Common myeloid progenitor, CD34-positive (primary cell): ENCODE data around the gene OPN1SW.

Source experiments
- CTCF ChIA-PET: fragments of 350-600 bp; sonication (Branson Sonifier 250); formaldehyde crosslinking; loops from one replicate; lab custom pipeline; 2021; ENCODE audit warnings: antibody characterized with exemption; lab: Charles Lee
- POLR2A ChIA-PET: fragments of 350-600 bp; sonication (Branson Sonifier 250); formaldehyde crosslinking; loops from one replicate; lab custom pipeline; 2021; ENCODE audit warnings: antibody characterized with exemption; lab: Charles Lee
- DNase-seq, 3 donors: peaks; one replicate each; pipeline versions ENCODE4 v3.0.0 to v3.0.0-alpha.2; 2013
- H3K27ac ChIP-seq, 2 experiments: 1 replicate in 1 of 2; 2 replicates in 1 of 2; pipeline ENCODE4 v1.7.0; 2013; ENCODE audit warnings: inconsistent platforms in 2 of 2, low read length in 2 of 2, mild to moderate bottlenecking in 2 of 2, low read depth in 1 of 2, moderate library complexity in 1 of 2; ENCODE audit not compliant: severe bottlenecking in 2 of 2, insufficient read depth in 1 of 2, poor library complexity in 1 of 2
- H3K27me3 ChIP-seq, 5 experiments: replicated peaks in 2 of 5; 1 replicate in 3 of 5; 2 replicates in 2 of 5; pipeline versions ENCODE4 v1.6.1 to v1.7.0; 2013; ENCODE audit warnings: low read length in 4 of 5, mild to moderate bottlenecking in 2 of 5, moderate library complexity in 2 of 5, inconsistent platforms in 1 of 5; ENCODE audit not compliant: insufficient read depth in 5 of 5, control insufficient read depth in 4 of 5
- H3K36me3 ChIP-seq, 4 experiments: 1 replicate in 2 of 4; 2 replicates in 2 of 4; pipeline versions ENCODE4 v1.6.1 to v1.7.0; 2013; ENCODE audit warnings: low read length in 3 of 4, control low read depth in 1 of 4, mild to moderate bottlenecking in 1 of 4; ENCODE audit not compliant: control insufficient read depth in 4 of 4, insufficient read depth in 4 of 4
- H3K4me1 ChIP-seq, 4 experiments: 1 replicate in 3 of 4; 2 replicates in 1 of 4; pipeline versions ENCODE4 v1.6.1 to v1.7.1; 2013; ENCODE audit warnings: low read length in 3 of 4, mild to moderate bottlenecking in 3 of 4, control low read depth in 1 of 4, inconsistent platforms in 1 of 4, moderate library complexity in 1 of 4; ENCODE audit not compliant: control insufficient read depth in 4 of 4, insufficient read depth in 4 of 4; ENCODE audit errors: control extremely low read depth in 1 of 4
- H3K4me3 ChIP-seq, 7 experiments: 1 replicate in 4 of 7; 2 replicates in 3 of 7; pipeline versions ENCODE4 v1.5.1 to v1.7.0; 2013; ENCODE audit warnings: mild to moderate bottlenecking in 7 of 7, low read length in 6 of 7, moderate library complexity in 6 of 7, inconsistent platforms in 2 of 7, low read depth in 2 of 7, control low read depth in 1 of 7; ENCODE audit not compliant: insufficient read depth in 4 of 7, control insufficient read depth in 1 of 7; ENCODE audit errors: extremely low read depth in 1 of 7
- H3K9me3 ChIP-seq, 5 experiments: 1 replicate in 4 of 5; 2 replicates in 1 of 5; pipeline versions ENCODE4 v1.6.1 to v1.7.1; 2013; ENCODE audit warnings: low read length in 4 of 5, mild to moderate bottlenecking in 2 of 5, inconsistent platforms in 1 of 5, low read depth in 1 of 5, moderate library complexity in 1 of 5; ENCODE audit not compliant: control insufficient read depth in 4 of 5, insufficient read depth in 2 of 5; ENCODE audit errors: control extremely low read depth in 1 of 5
- WGBS: methylation state at CpG from one replicate; pipeline ENCODE4 v1.1.5; 2013; ENCODE audit not compliant: insufficient coverage; 5-methylcytosine and 5-hydroxymethylcytosine counted together

Gene OPN1SW

GRCh38 chr7:128811631-128812430 lies 36.2 kb upstream of the OPN1SW start:
- Histone ChIP-seq H3K4me1 (peaks cover 0 to 11% (median 4%) of the 10 kb centered on the region in 4 experiments), H3K36me3 (peaks cover 0 to 13% (median 5%) of the 10 kb centered on the region in 4 experiments), H3K9me3 (no peaks in the 10 kb centered on the region), H3K27me3 (no peaks in the 10 kb centered on the region), H3K27ac (no peak overlapping the region), H3K4me3 (no peak overlapping the region)
- CTCF ChIA-PET: interaction anchor here (1.8 to 2.6 kb wide), 2 partner anchors 12 to 71 kb away, joined by 4 to 11 read pairs; no protein-coding TSS in a partner anchor
- WGBS: 96% methylated on average over 11 of the region's 11 CpGs
- no peak for DNase-seq
- POLR2A ChIA-PET: no interaction called here

GRCh38 chr7:128810997-128811396 lies 35.4 kb upstream of the OPN1SW start:
- H3K9me3 ChIP-seq: no peaks in the 10 kb centered on the region
- H3K27ac ChIP-seq: no peak overlapping the region
- 89% methylated on average over 2 of the region's 3 CpGs for WGBS
- CTCF ChIA-PET: interaction anchor here (1.8 to 2.6 kb wide), 2 partner anchors 12 to 72 kb away, joined by 4 to 11 read pairs; no protein-coding TSS in a partner anchor
- DNase-seq: no peak
- peaks cover 0 to 20% (median 8%) of the 10 kb centered on the region in 4 experiments for H3K36me3 ChIP-seq
- POLR2A ChIA-PET: no interaction called here
- H3K4me1 ChIP-seq: peaks cover 0 to 11% (median 4%) of the 10 kb centered on the region in 4 experiments
- H3K4me3 ChIP-seq: no peak overlapping the region
- H3K27me3 ChIP-seq: no peaks in the 10 kb centered on the region

DNA sequence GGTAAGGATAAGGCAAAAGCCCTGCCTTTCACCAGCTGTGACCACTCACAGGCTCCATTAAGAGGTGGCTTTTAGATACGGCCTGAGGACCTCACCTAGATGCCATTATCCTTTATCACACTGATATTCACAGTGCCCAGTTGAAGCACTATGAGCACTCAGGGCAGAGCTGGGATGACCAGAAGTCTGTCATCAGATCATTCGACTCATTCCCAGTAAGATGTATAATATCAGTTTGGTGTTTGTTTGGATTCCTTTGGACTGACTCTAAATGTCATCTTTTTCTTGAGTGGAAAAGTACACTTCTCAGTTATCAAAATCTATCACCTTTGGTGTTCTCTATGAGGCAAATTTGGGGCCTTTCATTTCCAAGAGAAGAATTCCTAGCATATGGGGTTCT lies 34.9 kb upstream of the OPN1SW start:
- no CpG with 5 or more reads among the region's 2 CpGs for WGBS

DNA sequence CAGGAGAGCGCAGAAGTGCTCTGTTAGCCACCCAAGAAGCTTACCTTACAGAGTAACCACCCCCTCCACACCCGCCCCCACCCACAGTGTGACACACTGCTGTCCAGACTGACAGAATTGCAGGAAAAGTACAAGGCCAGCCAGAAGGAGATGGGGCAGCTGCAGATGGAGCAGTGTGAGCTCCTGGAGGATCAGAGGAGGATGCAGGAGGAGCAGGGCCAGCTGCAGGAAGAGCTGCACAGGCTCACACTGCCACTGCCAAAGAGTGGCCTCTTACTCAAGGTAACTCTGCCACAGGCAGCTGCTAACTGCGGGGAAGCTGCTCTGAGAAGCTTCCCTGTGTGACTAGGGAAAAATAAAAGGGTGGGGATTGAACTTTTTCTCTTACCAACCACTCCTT lies 33.8 kb upstream of the OPN1SW start:
- ChIA-PET POLR2A (no interaction called here), CTCF (interaction anchor here (1.0 to 1.8 kb wide), 2 partner anchors 23 to 112 kb away, joined by 3 to 5 read pairs; no protein-coding TSS in a partner anchor)
- H3K36me3 ChIP-seq: peaks cover 0 to 31% (median 20%) of the 10 kb centered on the region in 4 experiments
- no peaks in the 10 kb centered on the region for H3K9me3 ChIP-seq
- no peaks in the 10 kb centered on the region for H3K27me3 ChIP-seq
- no peak overlapping the region for H3K27ac ChIP-seq
- 100% methylated on average over 1 of the region's 3 CpGs for WGBS
- peaks cover 0 to 11% (median 4%) of the 10 kb centered on the region in 4 experiments for H3K4me1 ChIP-seq
- no peak for DNase-seq
- no peak overlapping the region for H3K4me3 ChIP-seq

More for the DNA sequence above, 34.9 kb upstream of the OPN1SW start:
- ChIA-PET POLR2A (no interaction called here), CTCF (interaction anchor here (1.8 kb wide), 1 partner anchor 24 kb away, joined by 5 read pairs; no protein-coding TSS in a partner anchor)
- peaks cover 0 to 11% (median 4%) of the 10 kb centered on the region in 4 experiments for H3K4me1 ChIP-seq
- no peak for DNase-seq
- no peak overlapping the region for H3K27ac ChIP-seq
- no peaks in the 10 kb centered on the region for H3K9me3 ChIP-seq
- H3K27me3 ChIP-seq: no peaks in the 10 kb centered on the region
- no peak overlapping the region for H3K4me3 ChIP-seq
- peaks cover 0 to 24% (median 10%) of the 10 kb centered on the region in 4 experiments for H3K36me3 ChIP-seq

GRCh38 chr7:128807191-128807590 lies 31.6 kb upstream of the OPN1SW start:
- ChIA-PET CTCF (interaction anchor here (1.0 to 1.5 kb wide), 2 partner anchors 11 to 33 kb away, joined by 3 read pairs; no protein-coding TSS in a partner anchor), POLR2A (no interaction called here)
- DNase-seq: no peak
- whole genome bisulfite sequencing: 98% methylated on average over 8 of the region's 8 CpGs
- H3K4me1 ChIP-seq: peaks cover 0 to under 1% (median 0%) of the 10 kb centered on the region in 4 experiments
- H3K27ac ChIP-seq: no peak overlapping the region
- no peak overlapping the region for H3K4me3 ChIP-seq
- no peaks in the 10 kb centered on the region for H3K9me3 ChIP-seq
- H3K27me3 ChIP-seq: no peaks in the 10 kb centered on the region
- peaks cover 0 to 33% (median 23%) of the 10 kb centered on the region in 4 experiments for H3K36me3 ChIP-seq

DNA sequence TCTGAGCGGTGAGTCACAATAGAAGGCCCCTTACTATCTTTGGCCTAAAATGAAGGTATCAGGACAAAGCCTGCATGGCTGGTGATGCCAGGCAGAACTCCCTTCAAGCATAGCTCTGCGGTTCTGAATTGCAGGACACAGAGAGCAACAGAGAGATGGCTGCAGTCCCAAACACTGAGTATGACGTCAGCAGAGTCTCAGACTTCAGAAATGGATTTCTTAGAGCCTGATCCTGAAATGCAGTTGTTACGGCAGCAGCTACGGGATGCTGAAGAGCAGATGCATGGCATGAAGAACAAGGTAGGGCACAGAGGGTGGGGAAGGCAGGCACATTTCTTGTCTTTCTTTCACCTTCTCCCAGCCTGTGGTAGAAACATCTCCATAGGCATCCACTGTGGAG lies 29.6 kb upstream of the OPN1SW start:
- no peaks in the 10 kb centered on the region for H3K27me3 ChIP-seq
- no peak for DNase-seq
- no peaks in the 10 kb centered on the region for H3K4me1 ChIP-seq
- ChIA-PET POLR2A (no interaction called here), CTCF (interaction anchor here (0.7 to 1.5 kb wide), 3 partner anchors 9 to 37 kb away, joined by 3 read pairs; no protein-coding TSS in a partner anchor)
- H3K4me3 ChIP-seq: no peak overlapping the region
- 98% methylated on average over 3 of the region's 5 CpGs for WGBS
- peaks cover 0 to 34% (median 23%) of the 10 kb centered on the region in 4 experiments for H3K36me3 ChIP-seq
- no peak overlapping the region for H3K27ac ChIP-seq
- no peaks in the 10 kb centered on the region for H3K9me3 ChIP-seq

DNA sequence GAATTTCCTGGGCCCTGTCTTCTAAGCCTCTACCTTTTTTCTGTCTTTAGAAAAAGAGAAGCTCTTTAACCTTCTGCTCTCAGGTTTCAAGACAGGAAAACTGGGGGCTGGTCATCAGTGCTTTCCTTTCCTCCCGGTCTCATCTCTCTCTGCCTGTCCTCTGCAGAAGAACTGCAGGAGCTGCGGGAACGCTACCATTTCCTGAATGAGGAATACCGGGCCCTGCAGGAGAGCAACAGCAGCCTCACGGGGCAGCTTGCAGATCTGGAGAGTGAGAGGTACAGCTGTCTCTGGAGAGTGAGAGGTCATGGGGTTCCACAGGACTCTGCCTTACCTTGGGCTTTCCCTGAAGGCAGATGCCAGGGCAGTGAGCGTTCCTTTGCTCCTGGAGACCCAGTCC lies 28.9 kb upstream of the OPN1SW start:
- POLR2A ChIA-PET: no interaction called here
- peaks cover 0 to 29% (median 22%) of the 10 kb centered on the region in 4 experiments for H3K36me3 ChIP-seq

More for the DNA sequence above, 28.9 kb upstream of the OPN1SW start:
- no peaks in the 10 kb centered on the region for H3K9me3 ChIP-seq
- no peak overlapping the region for H3K27ac ChIP-seq
- CTCF ChIA-PET: interaction anchor here (0.6 to 1.5 kb wide), 2 partner anchors 9 to 247 kb away, joined by 3 read pairs; no protein-coding TSS in a partner anchor
- no peaks in the 10 kb centered on the region for H3K27me3 ChIP-seq
- no peaks in the 10 kb centered on the region for H3K4me1 ChIP-seq
- WGBS: 92% methylated on average over 5 of the region's 6 CpGs
- DNase-seq: no peak
- no peak overlapping the region for H3K4me3 ChIP-seq
